Activated CD4-positive, CD25-positive, alpha-beta regulatory T cell treated with anti-CD3 and anti-CD28 coated beads, Interleukin-2, amount 50 U/mL, for 16 hours (primary cell): ENCODE results near the gene ADAMTS16.

Experiments used
- DNase-seq: peaks from one replicate; pipeline ENCODE4 v3.0.0-alpha.2; 2020; ENCODE audit warnings: low read depth, low spot score

The ADAMTS16 gene

DNA sequence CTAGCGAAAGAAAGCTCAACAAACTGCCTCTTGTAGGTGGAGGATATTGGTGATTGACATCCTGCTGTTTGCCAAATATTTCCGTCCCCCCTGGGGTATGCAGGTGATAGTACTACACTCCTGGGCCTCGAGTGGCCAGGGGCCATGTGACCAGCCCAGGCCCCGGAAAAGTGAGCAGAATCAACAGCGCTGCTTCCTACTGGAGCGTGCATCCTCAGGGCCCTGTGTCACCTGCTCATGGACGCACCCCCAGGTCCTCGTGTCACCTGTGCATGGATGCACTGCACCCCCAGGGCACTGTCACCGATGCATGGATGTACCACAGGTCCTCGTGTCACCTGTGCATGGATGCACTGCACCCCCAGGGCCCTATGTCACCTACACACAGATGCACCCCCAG is 43.8 kb downstream of the ADAMTS16 start:
- no peak for DNase-seq

DNA sequence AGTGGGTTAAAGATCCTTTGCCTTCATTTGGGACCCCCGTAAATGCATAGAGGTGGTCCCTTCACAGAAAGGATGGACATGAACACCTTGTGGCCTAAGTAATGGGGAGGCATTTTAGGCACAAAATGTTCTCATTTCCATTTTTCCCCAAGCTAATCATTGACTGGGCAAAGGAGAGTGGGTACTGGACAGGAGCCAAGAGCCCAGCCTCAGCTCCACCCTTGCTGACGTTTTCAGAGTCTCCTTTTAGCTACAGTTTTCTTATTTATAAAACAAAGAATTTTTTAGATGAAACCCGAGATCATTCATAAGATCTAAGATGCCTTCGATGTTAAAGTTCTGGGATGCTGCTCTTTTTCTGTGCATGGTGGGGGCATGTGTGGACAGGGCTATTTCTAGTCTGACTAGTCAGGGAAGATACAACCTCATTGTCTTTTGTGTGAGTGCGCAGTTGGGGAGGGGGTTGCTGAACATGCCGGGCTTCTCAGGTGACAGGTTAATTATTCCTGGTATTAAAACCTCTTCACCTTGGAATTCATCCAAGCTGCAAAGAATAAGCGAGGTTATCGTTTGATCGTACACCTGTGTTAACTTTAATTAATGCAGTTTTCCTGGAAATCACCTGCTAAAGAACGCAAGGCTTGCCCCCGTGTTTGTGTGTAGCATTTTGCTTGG is 48.4 kb downstream of the ADAMTS16 start:
- no peak for DNase-seq

DNA sequence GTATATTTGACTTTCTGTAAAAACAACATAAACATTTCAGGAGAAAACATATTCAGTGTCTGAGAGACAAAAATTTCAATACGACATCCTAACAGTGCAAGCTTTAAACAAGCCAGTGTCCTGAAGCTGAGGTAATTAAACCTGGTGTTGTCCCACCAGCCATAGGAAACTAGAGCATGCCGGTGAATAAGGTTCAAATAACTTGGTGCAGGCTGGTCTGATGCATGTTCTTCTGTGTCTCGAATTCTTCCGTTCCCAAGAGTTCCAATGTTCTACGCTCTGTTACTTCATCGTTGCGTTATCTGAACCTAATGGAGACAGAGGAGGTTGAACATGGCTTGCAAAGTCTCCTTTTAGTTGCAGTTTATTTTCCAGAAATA is 48.9 kb downstream of the ADAMTS16 start:
- no peak for DNase-seq

DNA sequence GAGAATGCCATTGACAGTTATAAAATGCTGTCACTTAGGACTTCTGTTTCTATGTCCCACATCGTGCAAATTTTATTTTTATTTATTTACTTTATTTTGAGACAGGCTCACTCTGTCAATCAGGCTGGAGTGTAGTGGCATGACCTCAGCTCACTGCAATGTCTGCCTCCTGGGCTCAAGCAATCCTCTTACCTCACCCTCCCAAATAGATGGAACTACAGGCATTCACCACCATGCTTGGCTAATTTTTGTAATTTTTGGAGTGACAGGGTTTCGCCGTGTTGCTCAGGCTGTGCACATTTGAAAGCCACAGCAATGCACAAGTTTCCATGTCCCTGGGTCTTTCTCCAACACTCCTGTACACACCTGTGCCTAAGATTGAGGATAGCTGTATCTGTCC is 51.8 kb downstream of the ADAMTS16 start:
- DNase-seq = no peak

DNA sequence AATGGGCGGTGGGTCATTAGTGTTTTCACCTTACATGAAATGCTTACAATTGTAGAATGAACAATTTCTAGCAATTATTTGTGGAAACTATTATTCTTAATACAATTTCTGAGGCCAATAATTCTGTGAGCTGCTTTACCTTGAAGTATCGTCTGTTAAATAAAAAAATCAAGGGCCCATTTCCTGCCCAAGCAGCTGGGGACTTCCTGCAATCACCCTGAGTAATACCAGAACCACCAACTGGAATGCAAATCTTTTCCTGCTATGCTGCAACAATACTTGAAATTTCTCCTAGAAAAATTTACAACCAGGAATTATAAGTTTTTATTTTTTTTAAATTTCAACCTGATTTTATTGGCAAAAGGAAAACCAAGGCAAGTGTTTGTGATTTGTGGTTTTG is 52.6 kb downstream of the ADAMTS16 start:
- no peak for DNase-seq

DNA sequence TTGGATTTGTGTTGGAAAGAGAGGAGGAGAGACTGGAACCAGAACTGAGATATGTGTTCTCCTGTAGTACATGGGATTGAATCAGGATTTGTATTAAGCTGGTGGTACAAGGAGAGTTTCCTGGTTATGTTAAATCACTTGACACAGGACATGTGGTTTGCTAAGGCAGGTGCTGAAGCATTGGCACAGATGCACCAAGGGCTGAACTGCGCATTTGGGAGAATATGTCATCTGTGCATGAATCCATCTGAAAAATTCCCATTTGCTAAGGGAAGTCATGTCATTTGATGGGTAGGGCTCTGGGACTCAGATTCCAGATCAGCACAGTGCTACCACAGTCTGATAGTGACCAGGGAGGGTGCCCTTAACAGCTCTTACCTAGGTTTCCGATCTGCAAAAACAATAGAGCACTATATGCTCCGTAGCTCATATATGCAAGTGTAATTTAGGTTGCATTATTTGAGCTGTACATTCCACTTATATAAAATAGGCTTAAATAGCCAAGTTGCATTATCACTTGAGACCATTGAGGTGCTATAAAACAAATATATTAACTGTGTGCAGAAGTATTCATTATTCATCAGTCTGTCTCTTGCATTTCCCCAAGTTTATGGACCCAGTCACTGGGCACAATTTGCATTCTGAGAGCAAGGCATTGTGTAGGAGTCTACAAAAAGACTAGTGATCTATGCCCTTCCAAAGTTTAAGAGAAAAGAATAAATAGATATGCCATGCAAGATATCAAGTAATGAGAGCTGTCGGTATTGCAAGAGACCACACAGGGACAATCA is 55.2 kb downstream of the ADAMTS16 start:
- no peak for DNase-seq

DNA sequence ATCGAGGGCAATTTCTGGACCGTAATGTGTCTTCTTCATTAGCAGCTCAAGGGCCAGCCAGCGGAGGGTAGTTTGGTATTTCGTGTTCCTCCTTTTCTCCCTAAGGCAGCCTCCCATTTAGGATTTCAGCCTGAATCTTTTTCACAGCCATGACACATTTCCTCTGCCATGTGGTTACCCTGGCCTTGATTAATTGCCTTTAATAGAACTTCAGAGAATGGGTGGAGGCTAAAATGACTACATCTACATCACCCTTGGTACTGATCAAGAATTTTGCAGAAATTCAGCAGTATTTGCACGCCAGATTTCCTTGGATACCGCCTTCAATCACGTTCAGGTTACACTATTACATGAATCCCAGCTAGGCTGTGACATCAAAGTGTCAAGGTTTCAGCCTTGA is 58.0 kb downstream of the ADAMTS16 start:
- DNase-seq = no peak

DNA sequence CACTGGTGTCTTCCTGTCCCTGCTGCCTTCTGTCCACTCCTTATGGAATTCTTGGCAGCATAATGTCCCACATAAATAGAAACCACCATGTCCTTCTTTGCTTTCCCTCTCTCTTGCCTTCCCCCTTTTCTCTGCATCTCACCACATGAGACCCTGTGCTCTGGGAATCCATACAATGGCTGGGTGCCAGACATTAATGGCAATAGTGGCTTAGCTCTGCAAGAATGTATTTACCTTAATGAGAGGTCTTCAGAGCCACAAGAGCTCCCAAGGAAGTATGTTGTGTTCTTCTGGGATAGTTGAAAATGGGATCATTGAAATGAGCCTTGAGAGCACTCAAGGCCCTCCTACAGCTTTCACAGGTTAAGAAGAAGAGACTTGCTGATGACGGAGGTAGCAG is 58.7 kb downstream of the ADAMTS16 start:
- no peak for DNase-seq

DNA sequence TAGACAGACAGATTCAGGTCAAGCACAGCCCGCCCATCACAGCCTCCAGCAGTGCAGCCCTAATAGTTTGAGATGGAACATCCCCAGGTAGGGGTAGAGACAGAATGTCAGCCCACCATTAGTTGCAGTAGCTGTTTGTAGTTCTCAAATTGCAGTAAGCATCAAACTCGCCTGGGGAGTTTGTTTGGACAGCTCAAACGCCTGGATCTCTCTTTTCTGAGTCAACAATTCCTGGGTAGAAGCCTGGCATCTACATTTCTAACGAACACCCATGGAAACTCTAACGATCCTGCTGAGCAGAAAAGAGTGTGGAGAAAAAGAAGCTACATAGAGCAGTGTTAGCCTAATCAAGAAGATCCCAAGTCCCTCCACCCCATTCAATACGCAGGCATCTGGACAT is 59.4 kb downstream of the ADAMTS16 start:
- no peak for DNase-seq

DNA sequence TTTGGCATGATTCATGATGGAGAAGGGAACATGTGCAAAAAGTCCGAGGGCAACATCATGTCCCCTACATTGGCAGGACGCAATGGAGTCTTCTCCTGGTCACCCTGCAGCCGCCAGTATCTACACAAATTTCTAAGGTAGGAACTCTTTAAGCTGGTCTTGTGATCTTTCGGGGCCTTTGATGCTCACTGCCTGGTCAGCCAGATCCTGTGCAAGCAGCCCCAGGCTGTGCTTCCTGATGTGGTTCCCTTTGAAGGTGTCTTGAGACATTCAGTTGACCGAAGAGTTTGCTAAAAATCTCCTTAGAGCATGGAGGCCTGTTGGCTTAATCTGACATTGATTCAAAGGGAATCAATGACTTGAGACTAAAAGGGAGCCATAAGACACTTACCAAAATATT is 60.0 kb downstream of the ADAMTS16 start:
- no peak for DNase-seq

DNA sequence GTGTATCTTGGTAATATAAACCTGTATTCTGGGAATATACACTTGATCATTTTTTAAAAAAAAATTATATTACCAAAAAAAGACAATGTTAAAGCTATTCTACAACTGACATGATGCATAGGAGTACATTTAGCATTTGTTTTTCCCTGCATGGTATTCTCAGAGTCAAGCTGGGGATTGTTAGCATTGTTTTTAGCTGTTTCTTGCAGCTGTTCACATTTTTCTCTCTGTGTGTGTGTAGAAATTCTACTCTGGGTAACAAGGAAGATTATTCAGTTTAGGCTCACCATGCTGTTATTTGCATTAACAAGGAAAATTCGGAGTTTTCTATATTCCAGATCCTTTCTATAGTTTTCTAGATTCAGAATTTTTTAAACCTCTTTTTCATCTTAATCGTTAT is 62.2 kb downstream of the ADAMTS16 start:
- DNase-seq = no peak

DNA sequence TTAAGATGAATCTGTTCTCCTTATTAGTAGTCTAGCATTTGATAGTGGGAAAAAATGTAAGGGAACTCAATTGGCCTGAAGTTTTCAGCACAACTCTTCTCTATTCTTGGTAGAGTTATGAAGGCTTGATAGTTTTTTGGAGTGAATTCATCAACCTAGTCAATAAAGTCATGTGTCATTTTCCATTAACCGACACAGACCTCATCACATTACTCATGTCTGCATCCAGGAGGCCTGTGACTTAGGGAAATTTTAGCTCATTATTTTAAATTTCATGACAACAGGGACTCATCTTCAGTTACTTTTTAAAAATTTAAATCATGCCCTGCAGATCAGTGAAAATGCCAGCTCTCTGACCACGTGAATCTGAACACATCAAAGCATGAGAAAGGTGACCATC is 63.3 kb downstream of the ADAMTS16 start:
- DNase-seq = no peak

DNA sequence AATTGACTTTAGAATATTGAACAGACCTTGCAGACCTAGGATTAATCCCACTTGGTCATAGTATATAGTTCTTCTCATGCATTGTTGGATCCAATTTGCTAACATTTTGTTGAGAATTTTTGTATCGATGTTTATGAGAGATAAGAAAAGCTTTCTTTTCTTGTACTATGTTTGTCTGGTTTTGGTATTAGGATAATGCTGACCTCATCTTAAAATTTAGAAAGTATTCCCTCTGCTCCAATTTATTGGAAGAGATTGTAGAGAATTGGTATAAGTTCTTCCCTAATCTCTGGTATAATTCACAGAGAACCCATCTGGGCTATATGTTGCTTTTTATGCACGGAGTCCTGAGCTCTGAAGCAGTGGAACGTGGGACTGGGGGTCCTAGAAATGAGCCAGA is 67.7 kb downstream of the ADAMTS16 start:
- DNase-seq = no peak

DNA sequence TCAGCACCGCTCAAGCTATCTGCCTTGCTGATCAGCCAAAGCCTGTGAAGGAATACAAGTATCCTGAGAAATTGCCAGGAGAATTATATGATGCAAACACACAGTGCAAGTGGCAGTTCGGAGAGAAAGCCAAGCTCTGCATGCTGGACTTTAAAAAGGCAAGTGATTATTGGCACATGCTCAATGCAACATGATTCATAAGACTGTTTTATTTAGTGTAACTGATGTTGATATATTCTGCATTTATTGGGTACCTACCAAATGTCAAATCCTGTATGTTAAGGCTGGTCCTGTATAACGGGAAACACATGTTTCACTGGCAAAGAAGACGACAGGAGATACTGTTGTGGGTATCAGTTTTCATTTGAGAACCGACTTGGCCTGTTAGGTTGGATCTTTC is 69.0 kb downstream of the ADAMTS16 start:
- no peak for DNase-seq

DNA sequence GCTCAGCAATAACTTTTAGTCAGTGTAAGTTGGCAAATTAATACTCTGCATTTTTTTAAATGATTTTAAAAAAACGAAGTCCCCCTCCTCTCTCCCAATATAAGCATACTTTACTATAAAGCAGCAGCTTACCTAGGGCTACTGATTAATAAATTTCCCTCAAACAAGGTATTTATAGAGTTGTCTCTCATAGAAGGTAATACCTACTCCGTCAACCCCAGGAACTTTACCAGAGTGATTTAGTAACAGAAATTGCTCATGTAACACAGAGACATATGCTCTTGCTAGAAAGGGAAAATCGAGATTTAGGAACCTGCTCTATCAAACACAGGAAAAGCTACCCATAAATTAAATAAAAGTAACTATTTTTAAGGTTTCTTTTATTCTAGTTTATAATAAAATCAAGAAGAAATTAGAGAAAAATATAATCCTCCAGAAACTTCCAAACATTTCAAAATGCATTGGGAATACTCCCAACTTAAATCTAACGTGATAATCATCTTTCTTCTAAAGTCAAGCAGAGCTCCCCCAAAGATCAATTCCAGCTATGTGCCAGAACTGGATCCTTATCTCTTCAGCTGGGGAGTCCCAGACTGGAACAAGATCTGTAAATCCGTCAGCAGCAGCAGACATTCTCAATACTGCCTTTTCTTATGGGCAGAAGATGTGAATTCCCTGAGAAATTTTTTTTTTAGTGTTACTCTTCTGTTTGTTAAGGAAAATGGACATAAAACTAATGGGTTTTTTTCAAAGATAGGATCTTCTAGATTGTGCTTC is 69.6 kb downstream of the ADAMTS16 start:
- DNase-seq = no peak

DNA sequence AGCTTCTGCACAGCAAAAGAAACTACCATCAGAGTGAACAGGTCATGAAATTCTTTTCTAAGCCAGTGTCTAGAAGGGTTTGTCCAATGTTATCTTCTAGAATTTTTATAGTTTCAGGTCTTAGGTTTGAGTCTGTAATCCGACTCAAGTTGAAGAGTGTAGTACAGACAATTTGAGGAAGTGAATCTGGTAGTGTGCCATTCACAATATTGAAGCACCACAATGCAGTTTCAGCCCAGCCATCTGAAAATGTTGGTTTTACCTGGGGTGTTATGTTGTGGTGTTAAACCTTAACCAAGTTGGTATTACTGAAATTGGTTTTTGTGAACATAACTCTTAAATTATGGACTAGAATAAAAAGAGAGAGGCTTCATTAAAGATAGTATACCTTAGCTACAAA is 77.2 kb downstream of the ADAMTS16 start:
- DNase-seq = no peak

DNA sequence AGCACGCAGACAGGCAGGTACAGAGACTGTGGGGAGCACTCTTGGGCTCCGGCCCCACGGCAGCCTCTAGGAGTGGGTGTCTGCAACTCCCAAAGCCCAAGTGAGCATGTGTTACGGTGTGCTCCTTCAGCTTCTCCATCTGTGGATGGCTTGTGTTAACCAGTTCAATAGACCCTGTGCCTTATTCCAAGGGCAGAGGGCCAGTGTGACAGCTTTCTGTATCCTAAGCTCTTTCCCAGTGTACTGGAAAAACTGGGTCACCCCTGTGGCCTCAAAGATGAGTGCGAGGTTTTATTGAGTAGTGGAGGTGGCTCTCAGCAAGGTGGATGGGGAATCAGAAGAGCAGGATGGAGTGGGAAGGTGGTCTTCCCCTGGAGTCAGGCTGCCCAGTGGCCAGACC is 78.3 kb downstream of the ADAMTS16 start:
- DNase-seq = no peak

DNA sequence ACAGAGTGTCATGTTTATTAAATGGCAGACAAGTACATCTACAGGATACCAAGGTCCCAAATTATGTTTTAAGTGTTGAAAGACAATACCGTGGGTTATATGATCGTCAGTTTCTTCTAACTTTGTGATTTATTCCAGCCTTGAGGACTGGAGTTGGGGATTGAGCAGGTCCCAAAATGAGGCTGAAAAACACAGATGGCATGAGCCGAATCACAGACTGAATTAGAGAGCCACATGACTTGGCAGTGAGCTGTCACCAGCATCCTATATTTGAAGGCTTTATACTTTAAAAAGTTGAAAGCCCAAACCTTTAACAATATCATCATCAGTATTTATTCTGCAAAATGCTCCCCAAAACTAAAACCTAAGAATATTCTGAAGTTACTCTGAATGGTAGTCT is 79.4 kb downstream of the ADAMTS16 start:
- no peak for DNase-seq

DNA sequence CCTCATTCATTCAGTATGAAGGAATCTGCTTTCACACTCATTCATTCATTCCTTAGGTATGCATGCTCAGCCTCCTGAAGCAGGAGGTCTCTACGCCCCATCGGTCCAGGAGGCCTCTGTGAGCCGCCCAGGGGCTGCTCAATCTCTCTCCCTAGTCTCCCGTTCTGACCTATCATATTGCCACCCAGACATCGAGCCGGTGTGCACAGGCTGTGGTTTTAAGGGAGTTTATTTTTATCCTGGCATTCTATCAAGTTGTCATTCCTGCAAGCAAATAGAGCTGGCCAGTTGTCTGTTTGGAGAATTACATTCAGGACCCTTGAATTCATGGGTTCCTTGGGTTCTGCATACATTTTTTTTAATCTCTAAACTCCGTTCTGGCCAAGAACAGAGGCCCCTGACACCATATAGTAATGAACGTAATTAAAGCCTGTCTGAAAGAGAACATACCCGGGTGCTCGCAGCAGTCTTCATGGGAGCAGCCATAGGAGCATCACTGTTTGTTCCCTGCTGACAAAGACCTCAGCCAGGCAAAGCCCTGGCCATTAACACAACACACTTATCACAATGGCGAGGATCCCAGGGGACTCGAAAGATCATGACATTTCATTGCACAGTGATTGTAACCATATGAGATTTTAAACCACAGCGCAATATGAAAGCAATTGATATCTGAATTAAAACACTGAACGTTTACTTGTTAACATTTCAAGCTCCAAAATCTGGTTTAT is 80.9 kb downstream of the ADAMTS16 start:
- no peak for DNase-seq

DNA sequence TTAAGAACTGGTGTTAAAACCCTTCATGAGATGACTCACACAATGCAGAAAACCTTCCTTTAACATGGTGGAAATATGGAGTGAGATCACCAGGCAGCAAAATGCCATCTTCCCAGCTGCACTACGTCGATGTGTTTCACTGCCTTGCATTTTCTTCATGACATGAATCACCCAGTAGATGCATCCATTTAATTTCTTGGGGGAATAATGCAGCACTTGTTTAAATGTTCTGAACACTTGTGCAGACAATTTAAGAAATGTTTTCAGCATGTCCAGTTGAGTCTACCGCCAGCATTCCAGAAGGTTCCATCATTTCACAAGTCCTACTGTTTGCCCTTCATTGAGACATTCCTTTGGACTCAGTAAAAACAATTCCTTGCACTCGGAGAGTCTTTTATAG is 81.6 kb downstream of the ADAMTS16 start:
- no peak for DNase-seq

DNA sequence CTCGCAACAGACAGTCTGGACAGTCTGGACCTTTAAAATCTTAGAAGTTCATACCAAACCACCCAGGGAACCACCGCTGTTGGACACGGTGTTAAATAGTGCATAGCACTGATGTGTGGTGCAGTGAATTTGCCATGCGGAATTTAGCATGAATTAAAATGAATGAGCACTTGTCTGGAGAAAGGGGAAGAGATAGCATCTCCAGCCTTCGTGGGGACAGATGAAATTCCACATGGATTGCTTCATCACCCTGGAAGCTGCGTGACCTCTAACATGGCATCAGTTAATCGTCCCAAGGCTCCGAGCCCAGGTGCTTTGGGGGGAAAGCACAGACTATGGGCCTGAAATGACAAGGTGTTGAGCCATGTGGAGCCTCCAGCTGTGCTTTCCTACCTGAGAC is 91.4 kb downstream of the ADAMTS16 start:
- no peak for DNase-seq

DNA sequence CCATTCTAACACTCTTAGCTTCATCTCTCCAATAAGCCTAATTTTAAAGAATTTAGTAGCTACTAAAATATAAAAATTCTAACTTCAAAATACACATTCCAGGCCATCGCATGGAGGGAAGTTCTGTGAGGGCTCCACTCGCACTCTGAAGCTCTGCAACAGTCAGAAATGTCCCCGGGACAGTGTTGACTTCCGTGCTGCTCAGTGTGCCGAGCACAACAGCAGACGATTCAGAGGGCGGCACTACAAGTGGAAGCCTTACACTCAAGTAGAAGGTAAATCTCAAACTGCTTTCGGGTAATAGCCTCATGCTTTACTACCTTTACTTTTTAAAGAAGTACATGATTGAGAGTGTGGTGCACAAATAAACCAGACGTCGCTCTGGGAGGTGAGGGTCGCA is 94.8 kb downstream of the ADAMTS16 start:
- DNase-seq = no peak
